Neural cell (in vitro differentiated cells): Measurements from ENCODE around the gene ZNF121. TPM values are rescaled to one million over a fixed set of nuclear protein-coding genes. Genes with fewer than 3 reads are reported as not detected.

Experiments
- H2AFZ ChIP-seq: fragments of 200-600, 300-800 bp; sonication (generic), shearing (Covaris generic); 2 replicates; pipeline ENCODE4 v1.6.0; 2014; ENCODE audit warnings: low read depth, mild to moderate bottlenecking, antibody characterized with exemption, low read length, moderate library complexity
- H3F3A ChIP-seq: fragments of 200-600 bp; shearing (Covaris generic); 2 replicates; pipeline ENCODE4 v1.6.1; 2016; ENCODE audit warnings: mild to moderate bottlenecking, moderate library complexity, mixed read lengths, antibody characterized with exemption, low read length; ENCODE audit not compliant: insufficient read depth, poor library complexity, severe bottlenecking
- H3K27ac ChIP-seq: fragments of 200-600, 300-800 bp; sonication (generic), shearing (Covaris generic); 2 replicates; pipeline ENCODE4 v1.5.1; 2014; ENCODE audit warnings: mild to moderate bottlenecking, low read length, moderate library complexity
- H3K27me3 ChIP-seq: fragments of 300-800, 200-600 bp; sonication (generic), shearing (Covaris generic); 2 replicates; pipeline ENCODE4 v1.6.0; 2014; ENCODE audit warnings: mild to moderate bottlenecking, low read depth, low read length, moderate library complexity; ENCODE audit not compliant: insufficient read depth
- H3K36me3 ChIP-seq: fragments of 300-800, 200-600 bp; sonication (generic), shearing (Covaris generic); 2 replicates; pipeline ENCODE4 v1.5.1; 2014; ENCODE audit warnings: mild to moderate bottlenecking, antibody characterized with exemption, low read length, moderate library complexity; ENCODE audit not compliant: insufficient read depth
- H3K4me2 ChIP-seq: fragments of 300-800, 200-600 bp; sonication (generic), shearing (Covaris generic); 2 replicates; pipeline ENCODE4 v1.6.0; 2014; ENCODE audit warnings: mild to moderate bottlenecking, low read length
- H3K4me3 ChIP-seq: fragments of 300-800, 200-600 bp; sonication (generic), shearing (Covaris generic); 2 replicates; pipeline ENCODE4 v1.5.1; 2014; ENCODE audit warnings: mild to moderate bottlenecking, low read length, moderate library complexity
- H3K79me2 ChIP-seq: fragments of 200-600 bp; shearing (Covaris generic); replicated peaks from 2 replicates; pipeline ENCODE4 v1.6.0; 2014; ENCODE audit warnings: mild to moderate bottlenecking, low read length, moderate library complexity; ENCODE audit not compliant: insufficient read depth
- H3K9ac ChIP-seq: fragments of 300-800, 200-600 bp; sonication (generic), shearing (Covaris generic); 2 replicates; pipeline ENCODE4 v1.6.1; 2016; ENCODE audit warnings: mild to moderate bottlenecking, low read length, mixed read lengths
- H3K9me2 ChIP-seq: fragments of 200-600 bp; shearing (Covaris generic); 2 replicates; pipeline ENCODE4 v1.6.1; 2016; ENCODE audit warnings: mild to moderate bottlenecking, low read length, mixed read lengths; ENCODE audit not compliant: insufficient read depth
- H3K9me3 ChIP-seq: fragments of 200-600, 300-800 bp; sonication (generic), shearing (Covaris generic); 2 replicates; pipeline ENCODE4 v1.6.1; 2016; ENCODE audit warnings: mild to moderate bottlenecking, mixed run types, low read length, moderate library complexity, mixed read lengths
- H4K20me1 ChIP-seq: fragments of 200-600 bp; shearing (Covaris generic); 2 replicates; pipeline ENCODE4 v1.6.1; 2016; ENCODE audit warnings: mild to moderate bottlenecking, mixed run types; ENCODE audit not compliant: insufficient read depth
- EP300 ChIP-seq: fragments of 450-650 bp; conservative IDR thresholded peaks from 2 replicates; pipeline ENCODE4 v1.6.1; 2014; ENCODE audit warnings: antibody characterized with exemption, mild to moderate bottlenecking, moderate library complexity; ENCODE audit not compliant: poor library complexity, severe bottlenecking
- EZH2 ChIP-seq: fragments of 200-600, 300-800 bp; shearing (Covaris generic), sonication (generic); IDR thresholded peaks from 2 replicates; pipeline ENCODE4 v1.6.1; 2014; ENCODE audit warnings: antibody characterized with exemption, low read length, borderline replicate concordance, mild to moderate bottlenecking; ENCODE audit not compliant: insufficient read depth, poor library complexity, severe bottlenecking
- MXI1 ChIP-seq: fragments of 450-650 bp; conservative IDR thresholded peaks from 2 replicates; pipeline ENCODE4 v1.6.1; 2014; ENCODE audit warnings: antibody characterized with exemption, mild to moderate bottlenecking; ENCODE audit not compliant: poor library complexity, severe bottlenecking
- POLR2AphosphoS5 ChIP-seq: IDR thresholded peaks from 2 replicates; pipeline ENCODE4 v1.6.1; 2012
- RAD21 ChIP-seq: fragments of 450-650 bp; conservative IDR thresholded peaks from 2 replicates; pipeline ENCODE4 v1.6.1; 2014; ENCODE audit warnings: antibody characterized with exemption, mild to moderate bottlenecking, moderate library complexity
- REST ChIP-seq: IDR thresholded peaks from 2 replicates; pipeline ENCODE4 v1.6.1; 2012; ENCODE audit warnings: borderline replicate concordance
- SMC3 ChIP-seq: fragments of 450-650 bp; conservative IDR thresholded peaks from 2 replicates; pipeline ENCODE4 v1.6.1; 2014; ENCODE audit warnings: antibody characterized with exemption, mild to moderate bottlenecking, moderate library complexity; ENCODE audit not compliant: poor library complexity
- TAF1 ChIP-seq: IDR thresholded peaks from 2 replicates; pipeline ENCODE4 v1.6.1; 2012; ENCODE audit warnings: low read depth
- polyA plus RNA-seq: library from polyadenylated mRNA; depleted of rRNA; stranded (reverse); fragments of >200 nt; gene quantifications from 2 replicates; pipeline ENCODE4 v1.2.3, GENCODE V29; 2014
- TF ChIP-seq, protein P1 (sequence below): fragments of 450-650 bp; IDR thresholded peaks from 2 replicates; pipeline ENCODE4 v1.5.1; 2014; ENCODE audit warnings: antibody characterized with exemption, mild to moderate bottlenecking, moderate library complexity; ENCODE audit not compliant: poor library complexity, severe bottlenecking

Gene ZNF121
- polyA plus RNA-seq, 1 donor from 2014 or later: 29.5 TPM

DNA sequence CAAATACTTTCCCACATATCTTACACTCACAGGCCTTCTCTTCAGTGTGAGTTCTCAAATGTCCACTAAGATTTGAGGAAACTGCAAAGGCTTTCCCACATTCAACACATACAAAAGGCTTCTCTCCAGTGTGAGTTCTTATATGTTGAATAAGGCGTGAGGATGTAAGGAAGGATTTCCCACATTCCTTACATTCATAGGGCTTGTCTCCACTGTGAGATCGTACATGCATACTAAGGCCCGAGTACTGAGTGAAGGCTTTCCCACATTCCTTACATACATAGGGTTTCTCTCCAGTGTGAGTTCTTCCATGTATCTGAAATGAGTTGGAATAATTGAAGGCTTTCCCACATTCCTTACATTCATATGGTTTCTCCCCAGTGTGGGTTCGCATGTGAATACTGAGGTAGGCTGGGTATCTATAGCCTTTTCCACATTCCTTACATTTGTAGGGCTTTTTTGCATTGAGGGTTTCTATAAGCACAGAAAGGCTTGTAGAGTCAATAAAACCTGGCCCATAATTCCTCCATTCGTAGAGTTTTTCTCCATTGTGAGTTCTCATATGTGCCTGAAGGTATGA lies 55.5 kb downstream of the ZNF121 start:
- no peaks in the 10 kb centered on the region for H3F3A ChIP-seq
- H4K20me1 ChIP-seq: no peaks in the 10 kb centered on the region
- H2AFZ ChIP-seq: no peak overlapping the region
- H3K27ac ChIP-seq: no peak overlapping the region
- H3K4me2 ChIP-seq: no peak overlapping the region
- peaks cover 47% of the 10 kb centered on the region for H3K9me3 ChIP-seq
- H3K9me2 ChIP-seq: no peaks in the 10 kb centered on the region
- no peaks in the 10 kb centered on the region for H3K27me3 ChIP-seq
- no peaks in the 10 kb centered on the region for H3K79me2 ChIP-seq
- no peak overlapping the region for H3K4me3 ChIP-seq
- peaks cover 67% of the 10 kb centered on the region for H3K36me3 ChIP-seq
- H3K9ac ChIP-seq: no peak overlapping the region
- no peak for TF ChIP-seq POLR2AphosphoS5

GRCh38 chr19:9523885-9524474 lies 60.3 kb downstream of the ZNF121 start:
- no peaks in the 10 kb centered on the region for H3F3A ChIP-seq
- no peak overlapping the region for H3K4me3 ChIP-seq
- no peaks in the 10 kb centered on the region for H3K27me3 ChIP-seq
- H3K27ac ChIP-seq: no peak overlapping the region
- no peaks in the 10 kb centered on the region for H4K20me1 ChIP-seq
- TF ChIP-seq TAF1: no peak
- TF ChIP-seq MXI1: no peak
- TF ChIP-seq, protein P1, sequence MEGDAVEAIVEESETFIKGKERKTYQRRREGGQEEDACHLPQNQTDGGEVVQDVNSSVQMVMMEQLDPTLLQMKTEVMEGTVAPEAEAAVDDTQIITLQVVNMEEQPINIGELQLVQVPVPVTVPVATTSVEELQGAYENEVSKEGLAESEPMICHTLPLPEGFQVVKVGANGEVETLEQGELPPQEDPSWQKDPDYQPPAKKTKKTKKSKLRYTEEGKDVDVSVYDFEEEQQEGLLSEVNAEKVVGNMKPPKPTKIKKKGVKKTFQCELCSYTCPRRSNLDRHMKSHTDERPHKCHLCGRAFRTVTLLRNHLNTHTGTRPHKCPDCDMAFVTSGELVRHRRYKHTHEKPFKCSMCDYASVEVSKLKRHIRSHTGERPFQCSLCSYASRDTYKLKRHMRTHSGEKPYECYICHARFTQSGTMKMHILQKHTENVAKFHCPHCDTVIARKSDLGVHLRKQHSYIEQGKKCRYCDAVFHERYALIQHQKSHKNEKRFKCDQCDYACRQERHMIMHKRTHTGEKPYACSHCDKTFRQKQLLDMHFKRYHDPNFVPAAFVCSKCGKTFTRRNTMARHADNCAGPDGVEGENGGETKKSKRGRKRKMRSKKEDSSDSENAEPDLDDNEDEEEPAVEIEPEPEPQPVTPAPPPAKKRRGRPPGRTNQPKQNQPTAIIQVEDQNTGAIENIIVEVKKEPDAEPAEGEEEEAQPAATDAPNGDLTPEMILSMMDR: no peak
- no peak for TF ChIP-seq EP300
- TF ChIP-seq SMC3: no peak
- TF ChIP-seq RAD21: no peak
- no peak for TF ChIP-seq POLR2AphosphoS5
- no peak for TF ChIP-seq EZH2
- TF ChIP-seq REST: no peak
- no peak overlapping the region for H3K4me2 ChIP-seq
- no peak overlapping the region for H2AFZ ChIP-seq
- H3K9me3 ChIP-seq: peaks cover 39% of the 10 kb centered on the region
- H3K9me2 ChIP-seq: no peaks in the 10 kb centered on the region
- H3K79me2 ChIP-seq: no peaks in the 10 kb centered on the region
- no peak overlapping the region for H3K9ac ChIP-seq
- peaks cover 45% of the 10 kb centered on the region for H3K36me3 ChIP-seq

Other genes starting within 250 kb of the ZNF121 start
- 51.0 and 61.1 TPM in 2 replicates for gene ZNF177, start 221.5 kb downstream of the ZNF121 start, polyA plus RNA-seq
- 67.6 and 89.4 TPM in 2 replicates for gene ZNF266, start 148.9 kb downstream of the ZNF121 start, polyA plus RNA-seq
- 0.52 and 0.61 TPM in 2 replicates for gene ZNF560, start 85.9 kb downstream of the ZNF121 start, polyA plus RNA-seq
- 12.2 and 14.3 TPM in 2 replicates for gene ZNF426, start 45.9 kb downstream of the ZNF121 start, polyA plus RNA-seq
- gene ZNF561, start 36.7 kb upstream of the ZNF121 start, polyA plus RNA-seq: 24.6 and 35.5 TPM in 2 replicates
- gene ZNF562, start 90.6 kb upstream of the ZNF121 start, polyA plus RNA-seq: 0.01 and 0.08 TPM in 2 replicates
- 7.4 and 10.0 TPM in 2 replicates for gene ZNF846, start 184.2 kb upstream of the ZNF121 start, polyA plus RNA-seq
- 31.5 and 31.9 TPM in 2 replicates for gene FBXL12, start 234.6 kb upstream of the ZNF121 start, polyA plus RNA-seq
- 1,308 and 1,364 TPM in 2 replicates for gene UBL5, start 243.4 kb upstream of the ZNF121 start, polyA plus RNA-seq